Measurements from ENCODE around the gene KRTAP10-10.
"Not testable (repeated sequence)": the region's sequence is repeated elsewhere in the genome, so short reads cannot be mapped to it uniquely, and the experiment has no call there.

The KRTAP10-10 gene

GRCh38 chr21:44646366-44647221, 9.4 kb downstream of the KRTAP10-10 start, which contains the start of gene KRTAP10-11:
Gene KRTAP10-11, plus strand, starts transcription at chr21:44646414. Its CDS starts 45 bp downstream, at chr21:44646459.
- H3K4me3 ChIP-seq (ENCODE audit: low read length); H3K4me1 ChIP-seq (ENCODE audit: control insufficient read depth, insufficient read depth, low read length); H3K9ac ChIP-seq (ENCODE audit: low read length); H3K27me3 ChIP-seq (replicated peaks; ENCODE audit: control insufficient read depth, insufficient read depth, low read length); H3K36me3 ChIP-seq (ENCODE audit: control insufficient read depth, insufficient read depth, low read length, severe bottlenecking); DNase-seq (ENCODE audit: low read depth): not testable (repeated sequence)
- peaks cover 24% of the 10 kb centered on the region for H3K9me3 ChIP-seq (ENCODE audit: control insufficient read depth, low read length)

- Histone ChIP-seq H3K9ac (ENCODE audit: low read length) (no peak overlapping the region), H3K4me3 (ENCODE audit: low read length) (no peak overlapping the region), H3K27me3 (replicated peaks; ENCODE audit: control insufficient read depth, insufficient read depth, low read length) (no peaks in the 10 kb centered on the region), H3K9me3 (ENCODE audit: control insufficient read depth, low read length) (peaks cover 22% of the 10 kb centered on the region), H3K4me1 (ENCODE audit: control insufficient read depth, insufficient read depth, low read length) (no peaks in the 10 kb centered on the region), H3K36me3 (ENCODE audit: control insufficient read depth, insufficient read depth, low read length, severe bottlenecking) (no peaks in the 10 kb centered on the region)
- DNase-seq (ENCODE audit: low read depth) = no peak
These were observed 10.0 kb downstream of the KRTAP10-10 start for GRCh38 chr21:44647222-44647552.

DNA sequence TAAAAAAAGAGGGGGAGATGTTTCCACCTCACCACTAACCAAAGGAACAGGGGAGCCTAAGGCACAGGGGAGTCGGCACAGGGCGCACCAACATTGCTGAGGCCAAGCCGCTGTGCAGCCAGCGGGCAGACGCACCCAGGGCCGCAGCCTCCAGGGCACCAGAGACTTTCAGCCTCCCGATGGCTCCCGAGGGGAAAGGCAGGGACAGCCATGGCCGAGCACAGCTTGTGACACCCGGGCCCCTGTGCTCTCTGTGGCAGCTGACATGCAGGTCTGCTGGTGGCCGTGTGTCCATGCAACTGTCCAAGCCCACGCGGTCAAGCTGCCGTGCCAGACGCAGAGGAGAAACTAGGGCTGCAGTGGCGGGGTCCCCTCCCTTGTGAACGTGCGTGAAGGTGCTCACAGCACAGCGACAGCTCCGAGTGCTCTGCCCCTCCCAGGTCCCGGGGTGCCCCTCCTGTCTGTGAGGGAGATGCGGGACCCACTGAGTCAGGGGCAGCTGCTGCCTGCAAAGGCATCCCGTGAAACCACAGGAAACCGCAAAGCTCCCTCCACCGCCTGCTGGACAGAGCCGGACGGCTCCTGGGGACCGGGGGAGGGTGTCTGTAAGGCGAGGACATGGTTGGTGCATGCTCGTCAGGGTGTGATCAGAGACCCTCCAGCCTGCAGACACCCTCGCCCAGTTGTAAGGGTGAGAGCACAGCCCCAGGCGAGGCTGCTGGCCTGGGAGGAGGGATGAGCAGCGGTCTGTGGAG, 11.6 kb downstream of the KRTAP10-10 start:
- no peak overlapping the region for H3K4me3 ChIP-seq (ENCODE audit: low read length)
- H3K9ac ChIP-seq (ENCODE audit: low read length) = no peak overlapping the region
- no peaks in the 10 kb centered on the region for H3K4me1 ChIP-seq (ENCODE audit: control insufficient read depth, insufficient read depth, low read length)
- no peaks in the 10 kb centered on the region for H3K27me3 ChIP-seq (replicated peaks; ENCODE audit: control insufficient read depth, insufficient read depth, low read length)
- DNase-seq (ENCODE audit: low read depth) = no peak
- H3K36me3 ChIP-seq (ENCODE audit: control insufficient read depth, insufficient read depth, low read length, severe bottlenecking) = no peaks in the 10 kb centered on the region
- peaks cover 14% of the 10 kb centered on the region for H3K9me3 ChIP-seq (ENCODE audit: control insufficient read depth, low read length)

GRCh38 chr21:44649521-44650100, 12.5 kb downstream of the KRTAP10-10 start:
- Histone ChIP-seq H3K9ac (ENCODE audit: low read length) (no peak overlapping the region), H3K4me3 (ENCODE audit: low read length) (no peak overlapping the region), H3K9me3 (ENCODE audit: control insufficient read depth, low read length) (peaks cover 5% of the 10 kb centered on the region), H3K4me1 (ENCODE audit: control insufficient read depth, insufficient read depth, low read length) (no peaks in the 10 kb centered on the region), H3K27me3 (replicated peaks; ENCODE audit: control insufficient read depth, insufficient read depth, low read length) (no peaks in the 10 kb centered on the region), H3K36me3 (ENCODE audit: control insufficient read depth, insufficient read depth, low read length, severe bottlenecking) (no peaks in the 10 kb centered on the region)
- DNase-seq (ENCODE audit: low read depth) = no peak

DNA sequence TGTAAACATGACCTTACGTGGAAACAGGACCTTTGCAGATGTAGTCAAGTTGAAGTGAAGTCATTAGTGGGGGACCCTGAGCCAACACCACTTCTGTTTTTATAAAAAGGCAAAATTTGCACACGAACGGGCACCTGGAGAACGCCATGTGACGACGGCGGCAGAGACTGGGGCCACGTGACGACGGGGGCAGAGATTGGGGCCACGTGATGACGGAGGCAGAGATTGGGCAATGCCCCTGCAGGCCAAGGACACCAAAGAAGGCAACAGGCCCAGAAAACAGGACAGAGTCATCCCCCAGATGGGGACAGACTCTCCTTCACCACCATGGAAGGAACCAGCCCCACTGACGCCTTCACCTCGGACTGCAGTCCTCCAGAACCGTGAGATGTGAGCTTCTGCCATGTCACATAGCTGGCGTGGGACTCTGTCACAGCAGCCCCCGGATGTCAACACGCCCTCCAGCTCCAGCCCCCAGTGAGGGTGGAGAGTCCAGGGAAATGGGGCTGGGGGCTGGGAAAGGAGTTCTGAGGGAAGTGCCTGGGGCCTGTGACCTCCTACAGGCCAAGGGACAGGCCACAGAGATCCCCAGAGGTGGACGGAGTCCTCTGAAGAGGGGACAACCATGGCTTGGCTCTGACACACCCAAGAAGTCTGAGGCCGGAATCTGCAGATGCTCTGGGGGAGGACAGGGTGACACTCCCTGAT, 13.3 kb downstream of the KRTAP10-10 start:
- H3K36me3 ChIP-seq (ENCODE audit: control insufficient read depth, insufficient read depth, low read length, severe bottlenecking) = no peaks in the 10 kb centered on the region
- no peaks in the 10 kb centered on the region for H3K4me1 ChIP-seq (ENCODE audit: control insufficient read depth, insufficient read depth, low read length)
- no peaks in the 10 kb centered on the region for H3K27me3 ChIP-seq (replicated peaks; ENCODE audit: control insufficient read depth, insufficient read depth, low read length)
- no peak overlapping the region for H3K9ac ChIP-seq (ENCODE audit: low read length)
- no peak overlapping the region for H3K4me3 ChIP-seq (ENCODE audit: low read length)
- DNase-seq (ENCODE audit: low read depth) = no peak
- no peaks in the 10 kb centered on the region for H3K9me3 ChIP-seq (ENCODE audit: control insufficient read depth, low read length)

DNA sequence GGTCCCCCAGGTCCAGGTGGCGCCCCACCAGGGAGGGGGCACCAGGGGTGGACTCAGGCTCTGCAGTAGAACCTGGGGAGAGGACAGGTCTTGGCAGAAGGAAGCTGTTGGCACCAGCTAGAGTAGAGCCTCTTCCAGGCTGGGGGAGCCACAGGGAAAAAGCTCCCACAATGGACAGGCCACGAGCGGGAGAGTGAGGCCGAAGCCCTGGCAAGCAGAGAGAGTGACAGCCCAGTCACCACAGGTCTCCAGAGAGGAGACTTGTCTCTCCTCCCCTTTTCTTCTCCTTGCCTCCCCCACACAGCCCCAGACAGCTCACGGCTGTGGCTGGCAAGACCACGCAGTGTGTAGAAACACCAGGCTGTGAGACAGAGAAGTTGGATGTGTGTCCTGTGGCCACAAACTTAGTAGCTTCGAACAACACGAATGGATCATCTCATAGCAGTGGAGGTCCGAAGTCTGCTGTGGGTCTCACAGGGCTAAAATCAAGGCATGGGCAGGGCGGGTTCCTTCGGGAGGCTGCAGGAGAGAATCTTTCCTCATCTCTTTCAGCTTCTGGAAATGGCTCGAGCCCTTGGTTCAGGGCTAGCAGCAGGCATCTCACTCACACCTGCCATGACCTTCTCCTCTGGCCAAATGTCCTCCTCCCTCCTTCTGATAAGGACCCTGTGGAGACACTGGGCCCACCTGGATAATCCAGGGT, 14.0 kb downstream of the KRTAP10-10 start:
- Histone ChIP-seq H3K4me3 (ENCODE audit: low read length) (no peak overlapping the region), H3K27me3 (replicated peaks; ENCODE audit: control insufficient read depth, insufficient read depth, low read length) (no peaks in the 10 kb centered on the region), H3K9me3 (ENCODE audit: control insufficient read depth, low read length) (peaks cover 7% of the 10 kb centered on the region), H3K4me1 (ENCODE audit: control insufficient read depth, insufficient read depth, low read length) (no peaks in the 10 kb centered on the region), H3K36me3 (ENCODE audit: control insufficient read depth, insufficient read depth, low read length, severe bottlenecking) (no peaks in the 10 kb centered on the region), H3K9ac (ENCODE audit: low read length) (no peak overlapping the region)
- DNase-seq (ENCODE audit: low read depth) = no peak

GRCh38 chr21:44653123-44653522, 16.0 kb downstream of the KRTAP10-10 start:
- H3K4me3 ChIP-seq (ENCODE audit: low read length) = no peak overlapping the region
- no peaks in the 10 kb centered on the region for H3K27me3 ChIP-seq (replicated peaks; ENCODE audit: control insufficient read depth, insufficient read depth, low read length)
- no peak overlapping the region for H3K9ac ChIP-seq (ENCODE audit: low read length)
- no peaks in the 10 kb centered on the region for H3K4me1 ChIP-seq (ENCODE audit: control insufficient read depth, insufficient read depth, low read length)
- no peaks in the 10 kb centered on the region for H3K36me3 ChIP-seq (ENCODE audit: control insufficient read depth, insufficient read depth, low read length, severe bottlenecking)
- DNase-seq (ENCODE audit: low read depth) = no peak
- peaks cover 14% of the 10 kb centered on the region for H3K9me3 ChIP-seq (ENCODE audit: control insufficient read depth, low read length)

- Histone ChIP-seq H3K36me3 (ENCODE audit: control insufficient read depth, insufficient read depth, low read length, severe bottlenecking) (no peaks in the 10 kb centered on the region), H3K4me1 (ENCODE audit: control insufficient read depth, insufficient read depth, low read length) (no peaks in the 10 kb centered on the region), H3K27me3 (replicated peaks; ENCODE audit: control insufficient read depth, insufficient read depth, low read length) (peaks cover under 1% of the 10 kb centered on the region), H3K9ac (ENCODE audit: low read length) (no peak overlapping the region), H3K4me3 (ENCODE audit: low read length) (no peak overlapping the region), H3K9me3 (ENCODE audit: control insufficient read depth, low read length) (peaks cover 14% of the 10 kb centered on the region)
- DNase-seq (ENCODE audit: low read depth) = no peak
These were observed 16.8 kb downstream of the KRTAP10-10 start for GRCh38 chr21:44653656-44654575.

DNA sequence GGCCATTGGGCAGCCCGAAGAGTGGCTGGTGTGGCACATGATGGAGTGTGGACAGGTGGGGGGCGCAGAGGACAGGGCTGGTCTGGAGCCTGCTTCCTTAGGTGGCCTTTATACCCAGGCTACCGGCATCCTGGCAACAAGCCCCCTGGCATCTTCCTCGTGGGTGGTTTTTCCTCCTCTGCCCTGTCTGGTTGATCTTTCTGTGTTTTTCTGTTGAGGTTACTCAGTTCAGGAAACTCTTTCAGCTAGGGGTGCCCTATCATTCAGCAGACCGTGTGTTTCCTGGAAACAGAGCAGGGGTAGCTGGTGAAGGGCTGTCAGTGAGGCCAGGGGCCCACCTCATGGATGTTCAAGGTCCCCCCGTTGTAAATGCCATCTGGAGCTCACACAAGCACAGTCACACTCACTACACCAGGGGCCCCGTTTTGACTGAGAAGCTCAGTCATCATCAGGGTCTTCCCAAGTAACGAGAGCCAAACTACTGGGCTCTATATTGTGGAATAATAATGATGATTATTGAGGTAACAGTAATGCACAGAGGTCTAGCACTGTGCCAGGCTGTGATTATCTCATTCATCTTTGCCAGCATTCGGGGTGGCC, 17.5 kb downstream of the KRTAP10-10 start, which contains the start of gene KRTAP12-4:
Gene KRTAP12-4, minus strand, starts transcription at position 84 of the 600 bp plus-strand sequence. Its CDS starts 45 bp downstream, at position 39.
- Histone ChIP-seq H3K36me3 (ENCODE audit: control insufficient read depth, insufficient read depth, low read length, severe bottlenecking) (no peaks in the 10 kb centered on the region), H3K9me3 (ENCODE audit: control insufficient read depth, low read length) (peaks cover 14% of the 10 kb centered on the region), H3K4me1 (ENCODE audit: control insufficient read depth, insufficient read depth, low read length) (no peaks in the 10 kb centered on the region), H3K9ac (ENCODE audit: low read length) (no peak within 1 kb of the TSS), H3K27me3 (replicated peaks; ENCODE audit: control insufficient read depth, insufficient read depth, low read length) (peaks cover 3% of the 10 kb centered on the region), H3K4me3 (ENCODE audit: low read length) (no peak within 1 kb of the TSS)
- DNase-seq (ENCODE audit: low read depth) = no peak

Data from adipocyte (in vitro differentiated cells).